Gastroesophageal sphincter (tissue), 2 donors: ENCODE measurements around the gene ASIC2.

Experiments used
- EP300 ChIP-seq: sonication (generic); formaldehyde crosslinking; IDR thresholded peaks from one replicate; pipeline ENCODE4 v1.6.1; 2017; ENCODE audit warnings: antibody characterized with exemption, mild to moderate bottlenecking
- POLR2A ChIP-seq, 2 donors: fragments of 450-650 bp; IDR thresholded peaks; one replicate each; pipeline ENCODE4 v1.6.1; 2017; ENCODE audit warnings: antibody characterized with exemption in 2 of 2, mild to moderate bottlenecking in 2 of 2, moderate library complexity in 1 of 2

GRCh38 chr17:33076979-33077378 is 216.1 kb downstream of the ASIC2 start:
- TF ChIP-seq EP300: no peak
- TF ChIP-seq POLR2A (IDR thresholded peaks at IDR 0.05): no peak
